GM12878 (cell line): ENCODE data around the gene GPRC5B. TPM values are rescaled to one million over a fixed set of nuclear protein-coding genes. Genes with fewer than 3 reads are reported as not detected.

Experiments used
- ATAC-seq: fragments of 200-7000 bp; cut with Tn5 transposase; 3 replicates; pipeline ENCODE4 v1.9.1; 2020; ENCODE audit warnings: mild to moderate bottlenecking, moderate library complexity
- BruUV-seq: library from RNA; stranded (reverse); fragments of 400-500 nt; replicated peaks from 2 replicates; lab custom pipeline; 2021; lab: Mats Ljungman, UMichigan
- CTCF ChIA-PET: fragments of 300-600 bp; sonication (Branson Sonifier 250); formaldehyde crosslinking; extraction: SDS; loops from one replicate; lab custom pipeline; 2021; ENCODE audit warnings: inconsistent platforms; lab: Yijun Ruan, JAX
- POLR2A ChIA-PET: fragments of 350-600 bp; formaldehyde crosslinking; extraction: SDS; loops from one replicate; lab custom pipeline; 2021; ENCODE audit warnings: inconsistent platforms; lab: Charles Lee
- RAD21 ChIA-PET: fragments of 300-600 bp; sonication (Branson Sonifier 250); formaldehyde crosslinking; loops from one replicate; lab custom pipeline; 2023; ENCODE audit warnings: antibody characterized with exemption; ENCODE audit not compliant: unreplicated experiment; lab: Charles Lee
- SMC1A ChIA-PET: fragments of 300-600 bp; sonication (Branson Sonifier 250); formaldehyde crosslinking; loops from one replicate; lab custom pipeline; 2023; ENCODE audit not compliant: unreplicated experiment, uncharacterized antibody; lab: Charles Lee
- DNase-seq: peaks from one replicate; pipeline ENCODE4 v3.0.0-alpha.2; 2011; ENCODE audit warnings: low read depth, low spot score
- FAIRE-seq: peaks from 3 replicates; lab custom pipeline; 2011; peaks lifted over from hg19 to GRCh38; lab: Jason Lieb, UNC
- H2AFZ ChIP-seq: 2 replicates; pipeline ENCODE4 v1.6.0; 2011; ENCODE audit warnings: low read depth, low read length, control low read depth; ENCODE audit not compliant: control insufficient read depth
- H3K27ac ChIP-seq: 2 replicates; pipeline ENCODE4 v1.5.1; 2011; ENCODE audit warnings: control low read depth; ENCODE audit not compliant: control insufficient read depth, insufficient read depth
- H3K27me3 ChIP-seq, 2 experiments: replicated peaks in 1 of 2; 2 replicates each; pipeline versions ENCODE4 v1.6.0 to v1.6.1; 2011; ENCODE audit warnings: low read length in 1 of 2; ENCODE audit not compliant: control insufficient read depth in 2 of 2, insufficient read depth in 2 of 2
- H3K36me3 ChIP-seq, 2 experiments: 2 replicates each; pipeline ENCODE4 v1.5.1; 2011; ENCODE audit warnings: low read length in 1 of 2; ENCODE audit not compliant: control insufficient read depth in 2 of 2, insufficient read depth in 2 of 2
- H3K4me1 ChIP-seq: 2 replicates; pipeline ENCODE4 v1.6.1; 2011; ENCODE audit warnings: mild to moderate bottlenecking, low read length, moderate library complexity, mixed read lengths; ENCODE audit not compliant: control insufficient read depth, insufficient read depth
- H3K4me2 ChIP-seq: 2 replicates; pipeline ENCODE4 v1.6.0; 2011; ENCODE audit warnings: control low read depth; ENCODE audit not compliant: control insufficient read depth, insufficient read depth
- H3K4me3 ChIP-seq: fragments of 200-600 bp; sonication (generic); 2 replicates; pipeline ENCODE4 v1.5.1; 2016
- H3K79me2 ChIP-seq: 2 replicates; pipeline ENCODE4 v1.6.0; 2011; ENCODE audit warnings: low read length; ENCODE audit not compliant: control insufficient read depth, insufficient read depth
- H3K9ac ChIP-seq: 2 replicates; pipeline ENCODE4 v1.8.0; 2011; ENCODE audit warnings: low read length, control low read depth, mixed read lengths; ENCODE audit not compliant: control insufficient read depth, insufficient read depth
- H3K9me3 ChIP-seq: replicated peaks from 3 replicates; pipeline ENCODE4 v1.5.1; 2011; ENCODE audit warnings: mild to moderate bottlenecking, low read length; ENCODE audit not compliant: control insufficient read depth, insufficient read depth
- H4K20me1 ChIP-seq: 2 replicates; pipeline ENCODE4 v1.6.0; 2011; ENCODE audit not compliant: control insufficient read depth, insufficient read depth
- BRCA1 ChIP-seq: IDR thresholded peaks from 2 replicates; pipeline ENCODE4 v1.6.1; 2011; ENCODE audit warnings: low read depth, low read length, improper control_type of control experiment
- CBX5 ChIP-seq: sonication (generic); IDR thresholded peaks from 2 replicates; pipeline ENCODE4 v1.6.1; 2016; ENCODE audit warnings: low read depth, moderate library complexity, mild to moderate bottlenecking, inconsistent platforms
- E2F4 ChIP-seq: IDR thresholded peaks from 2 replicates; pipeline ENCODE4 v1.6.1; 2012; ENCODE audit warnings: low read depth, low read length, improper control_type of control experiment
- EZH2 ChIP-seq: IDR thresholded peaks from 2 replicates; pipeline ENCODE4 v1.6.1; 2012; ENCODE audit warnings: low read depth, mild to moderate bottlenecking, control low read depth, inconsistent platforms, low read length, borderline replicate concordance; ENCODE audit not compliant: control insufficient read depth
- GATAD2B ChIP-seq: fragments of 450-650 bp; conservative IDR thresholded peaks from 2 replicates; pipeline ENCODE4 v1.6.1; 2017; ENCODE audit warnings: low read depth, mild to moderate bottlenecking, moderate library complexity
- MAX ChIP-seq: IDR thresholded peaks from 2 replicates; pipeline ENCODE4 v1.6.1; 2012; ENCODE audit warnings: low read depth, low read length, improper control_type of control experiment
- MTA2 ChIP-seq: fragments of 450-650 bp; IDR thresholded peaks from 2 replicates; pipeline ENCODE4 v1.6.1; 2016; ENCODE audit warnings: low read depth, mild to moderate bottlenecking, moderate library complexity
- MXI1 ChIP-seq: fragments of 150-350 bp; IDR thresholded peaks from 2 replicates; pipeline ENCODE4 v1.6.1; 2011; ENCODE audit warnings: low read depth, mild to moderate bottlenecking, inconsistent platforms, low read length, improper control_type of control experiment
- NR2C2 ChIP-seq: IDR thresholded peaks from 2 replicates; pipeline ENCODE4 v1.6.1; 2011; ENCODE audit warnings: borderline replicate concordance, low read depth; ENCODE audit not compliant: control insufficient read depth, insufficient read length
- SUPT20H ChIP-seq: IDR thresholded peaks from 2 replicates; pipeline ENCODE4 v1.6.1; 2011; ENCODE audit warnings: low read depth, mild to moderate bottlenecking, low read length, moderate library complexity, borderline replicate concordance; ENCODE audit not compliant: control insufficient read depth
- ZNF622 ChIP-seq: fragments of 450-650 bp; IDR thresholded peaks from 2 replicates; pipeline ENCODE4 v1.6.1; 2017; ENCODE audit warnings: mild to moderate bottlenecking, inconsistent platforms
- WGBS: methylation state at CpG from one replicate; pipeline ENCODE4 v1.1.6; 2016; ENCODE audit warnings: low lambda C conversion rate; ENCODE audit not compliant: insufficient replicate concordance, insufficient coverage; ENCODE audit errors: missing lambda C conversion rate; 5-methylcytosine and 5-hydroxymethylcytosine counted together
- in situ Hi-C: fragments of 300-500 bp; cut with MboI; formaldehyde crosslinking; loops from 9 replicates; pipeline ENCODE4 v1.14.3; 2018; ENCODE audit warnings: mixed read lengths
- intact Hi-C: fragments of 100-400 bp; cut with micrococcal nuclease; formaldehyde crosslinking; loops from one replicate; pipeline ENCODE4 v1.14.2; 2022; ENCODE audit not compliant: unreplicated experiment
- polyA plus RNA-seq, 11 experiments: library from polyadenylated mRNA; depleted of rRNA in 4 of 11; unstranded in 6 of 11; stranded (reverse) in 5 of 11; fragments of >200 nt; fragmentation: Nextera tagmentation in 4 of 11; fragmentation: Illumina TruSeq in 1 of 11; extraction: Ambion mirVana in 4 of 11; extraction: Trizol in 1 of 11; gene quantifications; 1 replicate in 1 of 11; 2 replicates in 10 of 11; pipeline versions ENCODE4 v1.2.1 to v1.2.3, GENCODE V29; 2011 to 2016; ENCODE audit warnings: inconsistent platforms in 2 of 11, missing spikeins in 2 of 11, low read depth in 1 of 11
- total RNA-seq, 4 experiments: library from RNA; depleted of rRNA in 3 of 4; stranded (reverse); fragments of >200 nt in 3 of 4; fragmentation: Illumina TruSeq in 1 of 4; extraction: Trizol in 1 of 4; gene quantifications; 2 replicates each; pipeline versions ENCODE4 v1.2.1 to v1.2.3, GENCODE V29; 2013 to 2021
- TF ChIP-seq, protein P1 (sequence below): fragments of 450-650 bp; IDR thresholded peaks from 2 replicates; pipeline ENCODE4 v1.6.1; 2016; ENCODE audit warnings: mild to moderate bottlenecking

GPRC5B gene
- total and polyA plus RNA-seq, 10 of the 15 experiments (the other 5 are each of a cell fraction or from before 2014, with no cell fraction given), result 0.01 to 0.42 (median 0.15) TPM; not detected in 2

DNA sequence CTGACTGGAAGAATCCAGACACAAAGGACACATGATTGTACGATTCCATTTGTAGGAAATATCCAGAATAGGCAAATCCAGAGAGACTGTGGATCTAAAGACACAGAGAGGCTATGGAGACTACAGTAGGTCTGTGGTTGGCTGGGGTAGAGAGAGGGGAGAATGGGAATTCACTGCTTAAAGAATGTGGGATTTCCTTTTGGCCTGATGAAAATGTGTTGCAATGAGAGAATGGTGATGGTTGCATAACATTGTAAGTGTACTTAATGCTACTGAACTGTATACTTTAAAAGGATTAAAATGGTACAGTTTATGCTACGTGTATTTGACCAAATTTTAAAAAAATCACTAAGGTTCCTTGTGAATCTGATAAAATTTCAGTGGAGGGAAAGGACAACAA, 62.1 kb downstream of the GPRC5B start:
- RAD21 ChIA-PET, result no interaction called here
- WGBS, result 31% methylated on average over 2 of the region's 2 CpGs
- no TSS peak for BruUV-seq

GRCh38 chr16:19817875-19818274, 66.8 kb downstream of the GPRC5B start:
- in situ Hi-C loops, result no loop called here
- no peaks in the 10 kb centered on the region for H3K79me2 ChIP-seq
- BruUV-seq, result no TSS peak
- SMC1A ChIA-PET, result no interaction called here
- 57% methylated on average over 7 of the region's 7 CpGs for WGBS
- H4K20me1 ChIP-seq, result no peaks in the 10 kb centered on the region
- no peak overlapping the region for H3K27ac ChIP-seq
- H3K4me2 ChIP-seq, result no peak overlapping the region
- DNase-seq (no peak), ATAC-seq (no peak), FAIRE-seq (no peak)
- RAD21 ChIA-PET, result no interaction called here
- H3K36me3 ChIP-seq, result no peaks in the 10 kb centered on the region
- no peaks in the 10 kb centered on the region for H3K4me1 ChIP-seq
- H3K9ac ChIP-seq, result no peak overlapping the region
- POLR2A ChIA-PET, result interaction anchor here (0.5 kb wide), 1 partner anchor 10 kb away, joined by 8 read pairs; no protein-coding TSS in a partner anchor
- TF ChIP-seq, protein P1, sequence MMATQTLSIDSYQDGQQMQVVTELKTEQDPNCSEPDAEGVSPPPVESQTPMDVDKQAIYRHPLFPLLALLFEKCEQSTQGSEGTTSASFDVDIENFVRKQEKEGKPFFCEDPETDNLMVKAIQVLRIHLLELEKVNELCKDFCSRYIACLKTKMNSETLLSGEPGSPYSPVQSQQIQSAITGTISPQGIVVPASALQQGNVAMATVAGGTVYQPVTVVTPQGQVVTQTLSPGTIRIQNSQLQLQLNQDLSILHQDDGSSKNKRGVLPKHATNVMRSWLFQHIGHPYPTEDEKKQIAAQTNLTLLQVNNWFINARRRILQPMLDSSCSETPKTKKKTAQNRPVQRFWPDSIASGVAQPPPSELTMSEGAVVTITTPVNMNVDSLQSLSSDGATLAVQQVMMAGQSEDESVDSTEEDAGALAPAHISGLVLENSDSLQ, result no peak
- no peak for TF ChIP-seq NR2C2
- no peak for TF ChIP-seq CBX5
- no peak for TF ChIP-seq MXI1
- no peak for TF ChIP-seq MAX
- TF ChIP-seq EZH2, result no peak
- no peak for TF ChIP-seq SUPT20H
- no peak for TF ChIP-seq BRCA1
- TF ChIP-seq ZNF622, result no peak
- TF ChIP-seq E2F4, result no peak
- TF ChIP-seq MTA2, result no peak
- H3K9me3 ChIP-seq, result no peaks in the 10 kb centered on the region
- intact Hi-C loops, result no loop called here
- CTCF ChIA-PET, result no interaction called here
- H2AFZ ChIP-seq, result no peak overlapping the region
- H3K4me3 ChIP-seq, result no peak overlapping the region
- no peaks in the 10 kb centered on the region for H3K27me3 ChIP-seq

More for the DNA sequence above, 62.1 kb downstream of the GPRC5B start:
- CTCF ChIA-PET, result no interaction called here
- Histone ChIP-seq H3K4me3 (no peak overlapping the region), H4K20me1 (no peaks in the 10 kb centered on the region), H3K4me1 (no peaks in the 10 kb centered on the region), H3K9me3 (no peaks in the 10 kb centered on the region), H3K4me2 (no peak overlapping the region), H3K79me2 (no peaks in the 10 kb centered on the region), H3K27ac (no peak overlapping the region), H3K36me3 (no peaks in the 10 kb centered on the region), H3K9ac (no peak overlapping the region), H2AFZ (no peak overlapping the region), H3K27me3 (no peaks in the 10 kb centered on the region)
- TF ChIP-seq GATAD2B, result no peak
- FAIRE-seq, result no peak
- ATAC-seq, result no peak
- intact Hi-C loops (no loop called here), in situ Hi-C loops (no loop called here)
- no peak for DNase-seq
- POLR2A ChIA-PET, result no interaction called here
- SMC1A ChIA-PET, result no interaction called here
